ENCODE results near the gene TAS2R31.

TAS2R31 gene

DNA sequence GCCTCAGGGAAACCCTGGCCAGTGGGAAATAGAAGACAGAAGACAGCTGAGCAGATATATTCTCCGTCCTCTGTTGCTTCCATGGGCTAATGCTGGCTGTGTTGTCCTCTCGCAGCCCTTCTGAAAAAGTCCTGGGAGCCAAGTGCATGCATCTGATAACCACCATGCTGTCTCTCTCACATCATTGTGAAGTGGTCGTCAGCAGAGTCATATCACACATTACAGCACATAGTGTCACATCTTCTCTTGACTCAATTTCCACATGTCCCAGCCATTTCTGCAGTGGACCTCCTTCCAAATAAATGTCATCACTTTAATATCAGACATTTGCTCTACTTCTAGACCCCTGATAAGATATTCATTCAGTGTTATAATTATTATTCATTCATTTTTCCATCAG lies 36.9 kb downstream of the TAS2R31 start:
- DNase-seq, result no peak

DNA sequence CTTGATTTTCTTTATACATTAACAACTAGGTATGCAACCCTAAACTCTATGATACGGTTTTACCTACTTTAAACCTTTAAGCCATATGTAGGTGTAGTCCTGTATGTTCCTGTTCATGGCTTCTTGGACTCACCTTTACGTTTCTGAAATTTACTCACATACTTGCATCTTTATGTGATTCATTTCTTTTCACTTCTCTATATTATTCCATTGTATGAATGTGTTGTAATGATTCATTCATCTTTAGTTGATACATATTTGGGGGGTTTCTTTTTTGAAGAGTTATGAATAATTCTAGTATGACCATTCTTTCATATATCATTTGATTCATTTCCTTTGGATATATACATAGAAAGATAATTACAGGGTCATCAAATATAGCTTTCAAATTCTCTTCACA lies 42.1 kb downstream of the TAS2R31 start:
- no peak for DNase-seq

DNA sequence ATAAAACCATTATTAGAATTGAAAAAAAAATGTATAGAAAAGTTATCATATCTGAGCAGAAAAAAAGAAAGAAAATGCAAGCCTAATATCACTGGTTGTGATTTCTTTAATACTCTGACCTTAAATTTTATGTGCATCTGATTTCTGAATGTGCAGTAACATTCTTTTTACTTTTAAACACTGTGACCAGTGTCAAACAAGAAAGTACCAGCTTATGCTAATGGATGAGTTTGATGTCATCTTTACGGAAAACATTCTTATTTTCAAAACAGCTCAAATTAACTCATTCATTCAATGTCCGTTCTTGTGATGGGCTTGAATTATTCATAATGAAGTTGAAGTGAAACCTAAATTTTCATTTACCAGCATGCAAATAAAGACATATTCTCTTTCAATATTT lies 44.4 kb downstream of the TAS2R31 start, which contains the start of gene TAS2R50:
Gene TAS2R50 (minus strand): TSS at position 101 of the 400 bp plus-strand sequence. CDS start 52 bp downstream, at position 49.
- no peak for DNase-seq

DNA sequence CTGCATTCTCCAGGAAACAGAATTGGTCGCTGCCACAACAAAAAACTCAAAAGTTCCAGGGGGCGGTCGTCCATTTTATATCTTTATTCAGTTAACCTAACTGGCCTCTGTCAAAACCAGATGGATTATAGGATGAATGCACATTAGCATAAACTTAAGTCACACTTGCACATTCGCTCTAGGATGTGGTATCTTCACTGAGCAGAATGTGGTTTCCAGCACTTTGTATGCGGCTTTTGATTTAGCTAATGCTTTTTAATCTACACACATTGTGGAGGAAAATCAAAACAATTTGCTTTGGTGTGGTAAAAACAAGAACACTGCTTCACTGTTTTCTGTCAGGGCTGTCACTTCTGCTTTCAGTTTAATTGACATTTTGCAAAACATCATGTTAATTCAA lies 49.0 kb downstream of the TAS2R31 start:
- no peak for DNase-seq
